Smooth muscle cell (in vitro differentiated cells): ENCODE data around the gene RMND5B. TPM values are rescaled to one million over a fixed set of nuclear protein-coding genes. Genes with fewer than 3 reads are reported as not detected.

Experiments used
- DNase-seq: peaks from one replicate; lab custom pipeline; 2025; ENCODE audit not compliant: unreplicated experiment; lab: John Stamatoyannopoulos, UW
- H2AFZ ChIP-seq: fragments of 200-600 bp; sonication (generic); 2 replicates; pipeline ENCODE4 v1.6.0; 2016; ENCODE audit warnings: antibody characterized with exemption, low read depth, mild to moderate bottlenecking
- H3F3A ChIP-seq: fragments of 200-600 bp; sonication (generic); 2 replicates; pipeline ENCODE4 v1.6.0; 2017; ENCODE audit warnings: antibody characterized with exemption, low read depth
- H3K27ac ChIP-seq: fragments of 200-600 bp; sonication (generic); 2 replicates; pipeline ENCODE4 v1.5.1; 2016; ENCODE audit warnings: low read depth, mild to moderate bottlenecking
- H3K27me3 ChIP-seq: fragments of 200-600 bp; sonication (generic); 2 replicates; pipeline ENCODE4 v1.6.1; 2016; ENCODE audit warnings: low read depth, mild to moderate bottlenecking
- H3K36me3 ChIP-seq: fragments of 200-600 bp; sonication (generic); 2 replicates; pipeline ENCODE4 v1.5.1; 2016; ENCODE audit warnings: low read depth
- H3K4me1 ChIP-seq: fragments of 200-600 bp; sonication (generic); 2 replicates; pipeline ENCODE4 v1.5.1; 2016; ENCODE audit warnings: low read depth
- H3K4me2 ChIP-seq: fragments of 200-600 bp; sonication (generic); 2 replicates; pipeline ENCODE4 v1.6.0; 2016; ENCODE audit warnings: mild to moderate bottlenecking
- H3K4me3 ChIP-seq: fragments of 200-600 bp; sonication (generic); 2 replicates; pipeline ENCODE4 v1.5.1; 2016; ENCODE audit warnings: mild to moderate bottlenecking
- H3K79me2 ChIP-seq: fragments of 200-600 bp; sonication (generic); 2 replicates; pipeline ENCODE4 v1.6.0; 2016; ENCODE audit warnings: low read depth, mild to moderate bottlenecking
- H3K9ac ChIP-seq: fragments of 200-600 bp; sonication (generic); 2 replicates; pipeline ENCODE4 v1.6.0; 2016; ENCODE audit warnings: low read depth
- H3K9me3 ChIP-seq: fragments of 200-600 bp; sonication (generic); replicated peaks from 2 replicates; pipeline ENCODE4 v1.5.1; 2016; ENCODE audit warnings: low read depth
- H4K20me1 ChIP-seq: fragments of 200-600 bp; sonication (generic); 2 replicates; pipeline ENCODE4 v1.6.0; 2016; ENCODE audit warnings: low read depth
- WGBS: methylation state at CpG from one replicate; pipeline ENCODE4 v1.1.7; 2016; ENCODE audit warnings: low lambda C conversion rate; 5-methylcytosine and 5-hydroxymethylcytosine counted together
- polyA plus RNA-seq: library from polyadenylated mRNA; unstranded; fragments of >200 nt; fragmentation: Nextera tagmentation; extraction: Ambion mirVana; gene quantifications from 2 replicates; pipeline ENCODE4 v1.2.1, GENCODE V29; 2016
- total RNA-seq: library from RNA; depleted of rRNA; stranded (reverse); fragments of >200 nt; gene quantifications from 2 replicates; pipeline ENCODE4 v1.2.3, GENCODE V29; 2014
- TF ChIP-seq, protein P1 (sequence below): fragments of 200-600 bp; sonication (generic); IDR thresholded peaks from 2 replicates; pipeline ENCODE4 v1.5.1; 2017; ENCODE audit warnings: borderline replicate concordance, mild to moderate bottlenecking, antibody characterized with exemption; ENCODE audit not compliant: insufficient read depth, poor library complexity, severe bottlenecking

The RMND5B gene
- total and polyA plus RNA-seq, 2 experiments from 2014 or later: 18.2 to 20.8 TPM

DNA sequence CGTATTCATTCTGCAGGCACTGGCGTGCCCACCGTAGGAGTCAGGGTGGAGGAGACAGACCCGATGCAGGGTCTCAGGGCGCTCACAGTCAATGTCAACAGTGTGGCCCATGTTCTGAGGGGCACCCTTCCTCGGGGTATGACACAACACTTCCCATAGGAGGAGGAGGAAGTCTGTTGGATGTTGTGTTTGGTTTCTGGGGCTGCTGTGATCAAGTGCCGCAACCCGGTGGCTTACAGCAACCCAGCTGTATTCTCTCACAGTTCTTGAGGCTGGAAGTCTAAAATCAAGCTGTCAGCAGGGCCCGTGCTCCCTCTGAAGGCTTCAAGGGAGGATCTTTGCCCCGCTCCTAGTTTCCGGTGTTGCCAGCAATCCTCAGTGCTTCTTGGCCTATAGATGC is 67.9 kb downstream of the RMND5B start:
- Histone ChIP-seq H3K4me1 (peaks cover 7% of the 10 kb centered on the region), H3K27me3 (no peaks in the 10 kb centered on the region), H3K79me2 (no peaks in the 10 kb centered on the region), H3F3A (no peaks in the 10 kb centered on the region), H3K36me3 (no peaks in the 10 kb centered on the region), H2AFZ (no peak overlapping the region), H3K9ac (no peak overlapping the region), H3K9me3 (no peaks in the 10 kb centered on the region), H3K4me2 (no peak overlapping the region), H3K27ac (no peak overlapping the region), H3K4me3 (no peak overlapping the region), H4K20me1 (no peaks in the 10 kb centered on the region)
- no peak for DNase-seq
- 95% methylated on average over 11 of the region's 11 CpGs for WGBS
- TF ChIP-seq, protein P1, sequence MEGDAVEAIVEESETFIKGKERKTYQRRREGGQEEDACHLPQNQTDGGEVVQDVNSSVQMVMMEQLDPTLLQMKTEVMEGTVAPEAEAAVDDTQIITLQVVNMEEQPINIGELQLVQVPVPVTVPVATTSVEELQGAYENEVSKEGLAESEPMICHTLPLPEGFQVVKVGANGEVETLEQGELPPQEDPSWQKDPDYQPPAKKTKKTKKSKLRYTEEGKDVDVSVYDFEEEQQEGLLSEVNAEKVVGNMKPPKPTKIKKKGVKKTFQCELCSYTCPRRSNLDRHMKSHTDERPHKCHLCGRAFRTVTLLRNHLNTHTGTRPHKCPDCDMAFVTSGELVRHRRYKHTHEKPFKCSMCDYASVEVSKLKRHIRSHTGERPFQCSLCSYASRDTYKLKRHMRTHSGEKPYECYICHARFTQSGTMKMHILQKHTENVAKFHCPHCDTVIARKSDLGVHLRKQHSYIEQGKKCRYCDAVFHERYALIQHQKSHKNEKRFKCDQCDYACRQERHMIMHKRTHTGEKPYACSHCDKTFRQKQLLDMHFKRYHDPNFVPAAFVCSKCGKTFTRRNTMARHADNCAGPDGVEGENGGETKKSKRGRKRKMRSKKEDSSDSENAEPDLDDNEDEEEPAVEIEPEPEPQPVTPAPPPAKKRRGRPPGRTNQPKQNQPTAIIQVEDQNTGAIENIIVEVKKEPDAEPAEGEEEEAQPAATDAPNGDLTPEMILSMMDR: no peak

DNA sequence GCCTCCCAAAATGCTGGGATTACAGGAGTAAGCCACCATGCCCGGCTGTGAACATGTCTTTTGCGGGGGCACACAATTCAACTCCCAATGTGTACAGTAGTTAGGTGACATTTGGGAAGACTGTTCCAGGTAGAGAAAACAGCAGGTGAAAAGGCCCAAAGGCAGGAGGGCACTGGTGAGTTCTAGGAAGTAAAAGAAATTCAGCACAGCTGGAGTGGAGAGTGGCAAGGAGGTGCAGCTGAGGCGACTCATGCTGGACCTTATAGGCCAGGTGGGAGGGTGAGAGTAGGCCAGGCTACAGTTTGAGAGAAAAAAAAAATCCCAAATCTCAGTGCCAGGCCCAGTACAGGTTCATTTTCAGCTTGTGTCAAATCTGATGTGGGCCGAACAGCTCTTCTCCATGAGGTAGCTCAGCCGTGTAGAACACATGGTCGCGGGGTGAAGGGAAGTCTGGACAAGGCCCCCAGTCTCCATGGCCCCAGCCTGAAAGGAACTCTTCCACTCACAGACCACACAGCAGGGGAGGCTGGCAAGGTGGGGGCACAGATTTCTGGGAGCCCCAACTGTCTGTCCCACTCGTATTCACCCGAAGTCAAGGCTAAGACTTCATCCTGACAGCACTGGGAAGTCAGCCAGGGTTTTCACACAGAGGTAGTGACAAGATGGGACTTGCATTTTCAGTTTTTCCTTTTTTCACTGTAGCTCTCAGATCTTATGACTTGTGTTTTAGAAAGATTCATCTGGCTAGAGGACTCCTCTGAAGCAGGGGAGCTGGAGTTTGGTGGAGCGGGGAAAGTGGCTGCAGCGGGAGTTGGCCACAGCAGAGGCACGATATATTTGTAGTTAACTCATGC is 69.0 kb downstream of the RMND5B start:
- H2AFZ ChIP-seq: no peak overlapping the region

More for the DNA sequence above, 69.0 kb downstream of the RMND5B start:
- no peak overlapping the region for H3K9ac ChIP-seq
- no peaks in the 10 kb centered on the region for H3F3A ChIP-seq
- H3K4me3 ChIP-seq: no peak overlapping the region
- WGBS: 94% methylated on average over 12 of the region's 12 CpGs
- peaks cover 7% of the 10 kb centered on the region for H3K4me1 ChIP-seq
- no peak overlapping the region for H3K27ac ChIP-seq
- DNase-seq: no peak
- no peaks in the 10 kb centered on the region for H3K27me3 ChIP-seq
- H3K36me3 ChIP-seq: no peaks in the 10 kb centered on the region
- peaks cover 4% of the 10 kb centered on the region for H3K79me2 ChIP-seq
- H3K4me2 ChIP-seq: no peak overlapping the region
- TF ChIP-seq, protein P1: no peak
- H4K20me1 ChIP-seq: no peaks in the 10 kb centered on the region
- no peaks in the 10 kb centered on the region for H3K9me3 ChIP-seq

Other genes starting within 250 kb of the RMND5B start
- not detected in 2 replicates for gene PROP1, start 134.8 kb upstream of the RMND5B start, total RNA-seq
- not detected in 2 replicates for gene PROP1, start 134.8 kb upstream of the RMND5B start, polyA plus RNA-seq
- gene N4BP3, start 17.5 kb upstream of the RMND5B start, total RNA-seq: 0.36 and 1.3 TPM in 2 replicates
- 0.39 and 1.6 TPM in 2 replicates for gene N4BP3, start 17.5 kb upstream of the RMND5B start, polyA plus RNA-seq
- gene NHP2, start 22.9 kb downstream of the RMND5B start, total RNA-seq: 162 and 324 TPM in 2 replicates
- gene NHP2, start 22.9 kb downstream of the RMND5B start, polyA plus RNA-seq: 166 and 167 TPM in 2 replicates
- gene GMCL2, start 56.4 kb downstream of the RMND5B start, total RNA-seq: 0.13 and 0.22 TPM in 2 replicates
- gene GMCL2, start 56.4 kb downstream of the RMND5B start, polyA plus RNA-seq: not detected in 2 replicates
- gene HNRNPAB, start 73.5 kb downstream of the RMND5B start, total RNA-seq: 79.3 and 83.0 TPM in 2 replicates
- gene HNRNPAB, start 73.5 kb downstream of the RMND5B start, polyA plus RNA-seq: 169 and 170 TPM in 2 replicates
- 15.7 and 17.1 TPM in 2 replicates for gene PHYKPL, start 101.8 kb downstream of the RMND5B start, total RNA-seq
- gene PHYKPL, start 101.8 kb downstream of the RMND5B start, polyA plus RNA-seq: 27.8 and 34.2 TPM in 2 replicates